ENCODE measurements around the gene ZDHHC14. TPM values are rescaled to one million over a fixed set of nuclear protein-coding genes. Genes with fewer than 3 reads are reported as not detected.

ZDHHC14 gene
- total and polyA plus RNA-seq, 12 donors: 7.7 to 31.2 (median 15.2) TPM

DNA sequence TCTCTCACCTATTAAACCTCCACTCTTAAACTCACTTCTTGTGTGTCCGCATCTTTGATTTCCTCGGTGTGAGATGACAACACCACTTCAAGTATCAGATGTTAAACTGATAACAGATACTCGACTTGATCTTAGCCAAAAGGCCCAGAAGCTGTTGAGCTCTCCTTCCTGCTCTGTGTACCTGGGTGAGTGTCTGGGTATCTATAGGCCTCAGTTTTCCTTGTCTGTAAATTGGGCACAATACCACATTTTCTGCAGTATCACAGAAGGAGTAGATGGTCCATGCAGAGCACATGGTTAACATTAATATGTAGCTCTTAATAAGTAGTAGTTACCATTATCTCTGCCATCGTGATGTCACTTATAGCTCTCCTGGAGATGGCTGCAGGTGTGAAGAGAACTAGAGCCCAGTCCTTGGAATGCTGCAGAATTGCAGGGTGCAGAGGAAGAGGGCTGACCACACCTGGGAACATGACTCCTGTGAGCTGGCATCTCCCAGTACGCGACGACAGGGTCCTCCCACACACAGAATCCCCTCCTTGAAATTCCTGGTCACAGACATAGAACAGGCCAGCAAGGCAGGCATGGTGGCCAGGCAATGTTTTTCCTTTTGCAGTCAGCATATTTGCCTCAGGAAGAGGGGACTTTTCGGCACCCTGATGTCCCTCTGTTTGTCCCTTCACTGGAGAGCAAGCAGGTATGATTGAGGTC lies 331.8 kb downstream of the ZDHHC14 start:
- H3K27ac ChIP-seq: no peak overlapping the region
- WGBS, 2 donors: 86 to 89% methylated on average over 8 of the region's 8 CpGs
- intact Hi-C loops (cut with DNase I): no loop called here
- H3K9me3 ChIP-seq: no peaks in the 10 kb centered on the region
- no peak overlapping the region for H3K4me3 ChIP-seq
- H3K27me3 ChIP-seq: no peaks in the 10 kb centered on the region
- ATAC-seq (no peak), DNase-seq (no peak)
- TF ChIP-seq, protein P1, sequence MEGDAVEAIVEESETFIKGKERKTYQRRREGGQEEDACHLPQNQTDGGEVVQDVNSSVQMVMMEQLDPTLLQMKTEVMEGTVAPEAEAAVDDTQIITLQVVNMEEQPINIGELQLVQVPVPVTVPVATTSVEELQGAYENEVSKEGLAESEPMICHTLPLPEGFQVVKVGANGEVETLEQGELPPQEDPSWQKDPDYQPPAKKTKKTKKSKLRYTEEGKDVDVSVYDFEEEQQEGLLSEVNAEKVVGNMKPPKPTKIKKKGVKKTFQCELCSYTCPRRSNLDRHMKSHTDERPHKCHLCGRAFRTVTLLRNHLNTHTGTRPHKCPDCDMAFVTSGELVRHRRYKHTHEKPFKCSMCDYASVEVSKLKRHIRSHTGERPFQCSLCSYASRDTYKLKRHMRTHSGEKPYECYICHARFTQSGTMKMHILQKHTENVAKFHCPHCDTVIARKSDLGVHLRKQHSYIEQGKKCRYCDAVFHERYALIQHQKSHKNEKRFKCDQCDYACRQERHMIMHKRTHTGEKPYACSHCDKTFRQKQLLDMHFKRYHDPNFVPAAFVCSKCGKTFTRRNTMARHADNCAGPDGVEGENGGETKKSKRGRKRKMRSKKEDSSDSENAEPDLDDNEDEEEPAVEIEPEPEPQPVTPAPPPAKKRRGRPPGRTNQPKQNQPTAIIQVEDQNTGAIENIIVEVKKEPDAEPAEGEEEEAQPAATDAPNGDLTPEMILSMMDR (IDR thresholded peaks at IDR 0.05): no peak
- peaks cover 0 to 26% (median 13%) of the 10 kb centered on the region in 9 donors for H3K4me1 ChIP-seq
- no peaks in the 10 kb centered on the region for H3K36me3 ChIP-seq

DNA sequence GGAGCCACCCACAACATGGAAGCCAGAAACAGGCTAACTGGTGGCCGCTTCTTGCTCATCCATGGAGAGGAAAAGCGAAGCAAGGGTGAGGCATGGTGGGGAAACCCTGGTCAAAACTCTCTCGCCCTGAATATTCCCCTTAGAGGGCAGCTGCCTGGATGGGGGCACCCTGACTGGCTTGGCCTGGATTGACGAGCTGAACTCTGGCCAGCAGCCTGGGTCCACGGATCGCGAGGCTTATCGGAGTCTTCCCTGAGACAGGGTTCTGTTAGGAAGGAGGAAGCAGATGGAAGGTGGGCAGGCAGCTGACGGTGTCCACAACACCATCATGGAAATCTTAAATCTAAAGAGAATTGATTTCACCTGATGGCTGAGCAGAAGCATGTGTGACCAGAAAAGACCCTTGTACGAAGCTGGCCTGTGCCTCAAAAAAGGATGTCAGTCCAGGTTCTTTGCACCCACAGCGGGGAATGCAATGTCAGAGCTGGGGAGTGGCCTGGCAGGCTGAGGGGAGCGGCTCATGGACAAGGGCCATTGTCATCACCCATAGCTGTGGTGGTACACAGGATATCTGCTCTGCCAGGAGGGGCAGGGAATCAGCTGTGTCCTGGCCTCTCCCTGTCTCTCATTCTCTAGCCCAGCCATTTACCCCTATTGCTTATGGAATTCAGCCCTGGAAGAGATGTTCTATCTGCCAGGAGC lies 332.6 kb downstream of the ZDHHC14 start:
- peak overlapping the region in 1 of 10 donors; percentile 10 for H3K27ac ChIP-seq
- peaks cover 0 to 27% (median 14%) of the 10 kb centered on the region in 9 donors for H3K4me1 ChIP-seq
- no peaks in the 10 kb centered on the region for H3K9me3 ChIP-seq
- H3K36me3 ChIP-seq: no peaks in the 10 kb centered on the region
- no peak overlapping the region for H3K4me3 ChIP-seq
- no peak for DNase-seq
- WGBS, 2 donors: 57 to 73% methylated on average over 12 of the region's 12 CpGs
- ATAC-seq: peak in 5 of 8 donors; percentile 51 to 78 (median 61)
- intact Hi-C loops (cut with DNase I): no loop called here
- H3K27me3 ChIP-seq: no peaks in the 10 kb centered on the region
- TF ChIP-seq, protein P1 (IDR thresholded peaks at IDR 0.05): no peak

DNA sequence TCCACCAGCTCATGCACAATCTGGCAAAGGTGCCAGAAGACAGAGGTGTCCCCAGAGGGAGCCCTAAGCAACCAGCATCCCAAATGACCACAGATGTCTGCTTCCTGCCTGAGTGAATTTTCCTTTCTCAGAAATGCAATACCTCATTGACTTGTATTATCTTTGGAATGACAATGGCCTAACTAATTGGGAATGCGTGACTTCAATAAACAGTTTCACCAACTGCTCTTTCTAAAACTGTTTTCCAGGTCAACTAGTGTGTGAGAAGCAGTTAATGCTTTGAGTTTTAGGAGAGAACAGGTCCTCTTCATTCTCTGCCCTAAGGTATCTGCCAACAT lies 333.1 kb downstream of the ZDHHC14 start:
- DNase-seq (no peak), ATAC-seq (peak in 2 of 8 donors; percentile 8 to 20)
- H3K27ac ChIP-seq: peak overlapping the region in 2 of 10 donors; percentile 10 to 19
- H3K9me3 ChIP-seq: no peaks in the 10 kb centered on the region
- TF ChIP-seq, protein P1 (IDR thresholded peaks at IDR 0.05): no peak
- H3K4me3 ChIP-seq: no peak overlapping the region
- intact Hi-C loops (cut with DNase I): no loop called here
- H3K4me1 ChIP-seq: peaks cover 0 to 32% (median 17%) of the 10 kb centered on the region in 9 donors
- WGBS, 2 donors: 42 to 55% methylated on average over 1 of the region's 1 CpG
- H3K36me3 ChIP-seq: no peaks in the 10 kb centered on the region
- H3K27me3 ChIP-seq: no peaks in the 10 kb centered on the region

DNA sequence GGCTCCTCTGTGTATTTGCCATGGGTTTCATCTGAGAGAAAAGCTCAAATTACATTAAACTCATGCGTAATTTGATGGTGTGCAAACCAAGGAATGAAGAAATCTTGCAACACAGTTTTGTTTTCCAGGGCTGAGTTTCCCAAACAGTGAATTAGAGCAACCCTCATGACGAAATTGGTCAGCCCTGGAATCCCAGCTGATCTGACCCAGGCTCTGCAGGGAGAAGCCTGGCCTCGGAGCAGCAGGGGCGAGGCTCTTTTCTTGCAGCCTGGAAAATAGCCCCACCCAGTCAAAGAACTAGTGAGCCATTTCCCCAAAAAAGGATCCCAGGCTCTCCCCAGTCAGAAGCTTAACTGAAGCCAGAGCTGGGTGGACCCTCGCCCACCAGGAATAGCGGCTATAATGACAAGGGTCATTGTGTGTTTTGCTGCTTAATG lies 334.8 kb downstream of the ZDHHC14 start:
- no peak overlapping the region for H3K4me3 ChIP-seq
- TF ChIP-seq, protein P1 (IDR thresholded peaks at IDR 0.05): no peak

More for the DNA sequence above, 334.8 kb downstream of the ZDHHC14 start:
- Histone ChIP-seq H3K4me1 (peaks cover 0 to 37% (median 23%) of the 10 kb centered on the region in 9 donors), H3K36me3 (no peaks in the 10 kb centered on the region), H3K9me3 (no peaks in the 10 kb centered on the region), H3K27me3 (no peaks in the 10 kb centered on the region), H3K27ac (peak overlapping the region in 9 of 10 donors; percentile 34 to 83 (median 58))
- DNase-seq (peak; percentile 61 to 67), ATAC-seq (peak; percentile 52 to 96 (median 84))
- intact Hi-C loops (cut with DNase I): loop anchor here in 1 of 10 donors (5.0 kb wide), 1 partner anchor 48 kb away; no protein-coding TSS in a partner anchor
- 67 to 76% methylated on average over 6 of the region's 6 CpGs for WGBS, 2 donors

Data from heart right ventricle (tissue), 16 donors.